ENCODE data around the gene MARF1.

DNA sequence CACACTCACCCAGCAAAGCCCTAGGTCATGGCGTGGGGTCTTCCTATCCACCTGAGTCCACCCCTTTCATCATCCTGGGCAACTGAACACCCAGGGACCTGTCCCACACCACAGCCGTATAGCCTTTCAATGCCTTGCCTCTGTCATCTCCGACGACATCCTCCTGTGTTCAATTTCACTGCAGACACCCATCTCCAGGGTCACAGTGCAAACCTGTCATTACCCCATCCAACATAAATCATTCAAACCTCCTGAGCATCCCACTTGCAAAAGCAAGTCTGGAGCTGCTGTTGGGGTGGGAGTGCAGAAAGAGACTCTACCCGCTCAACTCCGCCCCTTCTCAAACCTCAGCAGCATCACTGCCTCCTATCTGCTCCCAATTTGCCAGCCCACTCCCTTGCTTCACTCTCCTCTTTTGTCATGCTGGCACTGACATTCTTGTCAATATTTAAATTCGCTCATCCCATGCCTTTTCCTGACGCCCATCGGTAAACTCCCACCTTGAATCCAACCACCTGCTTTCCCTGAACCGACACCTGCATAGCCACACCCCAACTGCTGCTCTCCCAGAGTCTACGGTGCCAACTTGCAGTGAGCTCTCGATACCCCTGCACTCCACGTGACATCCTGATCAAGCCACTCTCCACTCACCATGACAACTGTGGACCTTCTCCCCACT lies 37.0 kb downstream of the MARF1 start:
- TF ChIP-seq, protein P1, sequence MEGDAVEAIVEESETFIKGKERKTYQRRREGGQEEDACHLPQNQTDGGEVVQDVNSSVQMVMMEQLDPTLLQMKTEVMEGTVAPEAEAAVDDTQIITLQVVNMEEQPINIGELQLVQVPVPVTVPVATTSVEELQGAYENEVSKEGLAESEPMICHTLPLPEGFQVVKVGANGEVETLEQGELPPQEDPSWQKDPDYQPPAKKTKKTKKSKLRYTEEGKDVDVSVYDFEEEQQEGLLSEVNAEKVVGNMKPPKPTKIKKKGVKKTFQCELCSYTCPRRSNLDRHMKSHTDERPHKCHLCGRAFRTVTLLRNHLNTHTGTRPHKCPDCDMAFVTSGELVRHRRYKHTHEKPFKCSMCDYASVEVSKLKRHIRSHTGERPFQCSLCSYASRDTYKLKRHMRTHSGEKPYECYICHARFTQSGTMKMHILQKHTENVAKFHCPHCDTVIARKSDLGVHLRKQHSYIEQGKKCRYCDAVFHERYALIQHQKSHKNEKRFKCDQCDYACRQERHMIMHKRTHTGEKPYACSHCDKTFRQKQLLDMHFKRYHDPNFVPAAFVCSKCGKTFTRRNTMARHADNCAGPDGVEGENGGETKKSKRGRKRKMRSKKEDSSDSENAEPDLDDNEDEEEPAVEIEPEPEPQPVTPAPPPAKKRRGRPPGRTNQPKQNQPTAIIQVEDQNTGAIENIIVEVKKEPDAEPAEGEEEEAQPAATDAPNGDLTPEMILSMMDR (IDR thresholded peaks at IDR 0.05 in 8 of 11, conservative IDR thresholded peaks at IDR 0.05 in 3 of 11) = no peak
- no peak for TF ChIP-seq POLR2AphosphoS5 (IDR thresholded peaks at IDR 0.05)

All from spleen (tissue), 7 donors.